Loucy (cell line): ENCODE results near the gene TIFAB.

Experiments
- EZH2phosphoT487 ChIP-seq: fragments of 200-600 bp; IDR thresholded peaks from 2 replicates; pipeline ENCODE4 v1.6.1; 2018; ENCODE audit warnings: antibody characterized with exemption, mild to moderate bottlenecking, moderate library complexity, borderline replicate concordance
- TF ChIP-seq, protein P1 (sequence below): fragments of 200-600 bp; sonication (generic); conservative IDR thresholded peaks from 2 replicates; pipeline ENCODE4 v1.5.1; 2014; ENCODE audit warnings: mild to moderate bottlenecking, antibody characterized with exemption, low read length

- TF ChIP-seq, protein P1, sequence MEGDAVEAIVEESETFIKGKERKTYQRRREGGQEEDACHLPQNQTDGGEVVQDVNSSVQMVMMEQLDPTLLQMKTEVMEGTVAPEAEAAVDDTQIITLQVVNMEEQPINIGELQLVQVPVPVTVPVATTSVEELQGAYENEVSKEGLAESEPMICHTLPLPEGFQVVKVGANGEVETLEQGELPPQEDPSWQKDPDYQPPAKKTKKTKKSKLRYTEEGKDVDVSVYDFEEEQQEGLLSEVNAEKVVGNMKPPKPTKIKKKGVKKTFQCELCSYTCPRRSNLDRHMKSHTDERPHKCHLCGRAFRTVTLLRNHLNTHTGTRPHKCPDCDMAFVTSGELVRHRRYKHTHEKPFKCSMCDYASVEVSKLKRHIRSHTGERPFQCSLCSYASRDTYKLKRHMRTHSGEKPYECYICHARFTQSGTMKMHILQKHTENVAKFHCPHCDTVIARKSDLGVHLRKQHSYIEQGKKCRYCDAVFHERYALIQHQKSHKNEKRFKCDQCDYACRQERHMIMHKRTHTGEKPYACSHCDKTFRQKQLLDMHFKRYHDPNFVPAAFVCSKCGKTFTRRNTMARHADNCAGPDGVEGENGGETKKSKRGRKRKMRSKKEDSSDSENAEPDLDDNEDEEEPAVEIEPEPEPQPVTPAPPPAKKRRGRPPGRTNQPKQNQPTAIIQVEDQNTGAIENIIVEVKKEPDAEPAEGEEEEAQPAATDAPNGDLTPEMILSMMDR, result no peak
- TF ChIP-seq EZH2phosphoT487, result no peak
Measured at GRCh38 chr5:135454946-135455345, 2.8 kb upstream of the TIFAB start.
